H1 (cell line): Measurements from ENCODE around the gene TRIM47. TPM values are rescaled to one million over a fixed set of nuclear protein-coding genes. Genes with fewer than 3 reads are reported as not detected.

Experiments
- CBX5 ChIP-seq: fragments of 300-800, 300-1000 bp; sonication (generic); IDR thresholded peaks from 2 replicates; pipeline ENCODE4 v1.7.1; 2016; ENCODE audit warnings: antibody characterized with exemption, low read length, low read depth
- CEBPB ChIP-seq: IDR thresholded peaks from 2 replicates; pipeline ENCODE4 v1.6.1; 2012; ENCODE audit warnings: low read depth, low read length
- GTF2F1 ChIP-seq: IDR thresholded peaks from 2 replicates; pipeline ENCODE4 v1.6.1; 2012; ENCODE audit warnings: low read depth, low read length, improper control_type of control experiment, borderline replicate concordance
- SP1 ChIP-seq: IDR thresholded peaks from 2 replicates; pipeline ENCODE4 v1.6.1; 2011; ENCODE audit warnings: low read depth, low read length
- TEAD4 ChIP-seq: IDR thresholded peaks from 2 replicates; pipeline ENCODE4 v1.6.1; 2012; ENCODE audit warnings: low read depth, low read length, inconsistent platforms, mixed read lengths
- polyA plus RNA-seq, 7 experiments: library from polyadenylated mRNA; depleted of rRNA in 3 of 7; stranded (reverse) in 5 of 7; unstranded in 2 of 7; fragments of >200 nt in 5 of 7; fragments of 200-250 nt in 2 of 7; gene quantifications; 1 replicate in 5 of 7; 2 replicates in 1 of 7; 4 replicates in 1 of 7; pipeline versions ENCODE4 v1.2.1 to v1.2.3, GENCODE V29; 2011 to 2013; ENCODE audit warnings: missing spikeins in 2 of 7, mixed read lengths in 2 of 7
- total RNA-seq: library from RNA; stranded (reverse); fragmentation: NEBNext Ultra II Directional; extraction: Animal tissue kit (Norgen Biotek cat#: 25700); gene quantifications from 2 replicates; pipeline ENCODE4 v1.2.1, GENCODE V29; 2021
- TF ChIP-seq, protein P1 (sequence below): IDR thresholded peaks from 2 replicates; pipeline ENCODE4 v1.6.1; 2012; ENCODE audit warnings: low read length, inconsistent platforms
- TF ChIP-seq, protein P2 (sequence below), 3 experiments: IDR thresholded peaks; 1 replicate in 2 of 3; 2 replicates in 1 of 3; pipeline versions ENCODE4 v1.5.1 to v1.6.1; 2011; ENCODE audit warnings: low read length in 3 of 3, mild to moderate bottlenecking in 3 of 3, inconsistent platforms in 2 of 3, low read depth in 1 of 3, moderate library complexity in 1 of 3; ENCODE audit not compliant: insufficient read depth in 1 of 3; ENCODE audit errors: control extremely low read depth in 1 of 3

TRIM47 gene
- total and polyA plus RNA-seq, 2 of the 8 experiments (the other 6 are each of a cell fraction or from before 2014, with no cell fraction given) = 6.3 to 6.4 TPM

DNA sequence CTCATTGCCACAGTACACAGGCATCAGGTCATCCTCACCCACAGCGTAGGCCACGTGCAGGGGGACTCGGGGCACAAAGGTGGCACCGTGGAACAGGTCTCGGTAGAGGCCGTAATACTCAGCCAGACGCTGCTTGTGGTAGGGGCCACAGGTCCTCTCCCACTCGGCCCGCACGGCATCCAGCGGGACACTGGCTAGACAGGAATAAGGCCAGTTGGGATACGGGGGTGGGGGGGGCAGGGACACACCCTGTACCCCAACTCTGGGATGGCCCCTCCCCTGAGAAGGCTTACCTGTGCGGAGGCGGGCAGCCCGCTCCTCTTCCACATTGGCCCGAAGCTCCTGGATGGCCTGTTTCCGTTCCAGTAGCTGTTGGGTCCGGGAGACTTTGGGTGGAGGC is 23.3 kb upstream of the TRIM47 start (continued):
- TF ChIP-seq GTF2F1 (no peak), TEAD4 (no peak), SP1 (no peak), CEBPB (no peak), CBX5 (no peak)
- TF ChIP-seq, protein P1, sequence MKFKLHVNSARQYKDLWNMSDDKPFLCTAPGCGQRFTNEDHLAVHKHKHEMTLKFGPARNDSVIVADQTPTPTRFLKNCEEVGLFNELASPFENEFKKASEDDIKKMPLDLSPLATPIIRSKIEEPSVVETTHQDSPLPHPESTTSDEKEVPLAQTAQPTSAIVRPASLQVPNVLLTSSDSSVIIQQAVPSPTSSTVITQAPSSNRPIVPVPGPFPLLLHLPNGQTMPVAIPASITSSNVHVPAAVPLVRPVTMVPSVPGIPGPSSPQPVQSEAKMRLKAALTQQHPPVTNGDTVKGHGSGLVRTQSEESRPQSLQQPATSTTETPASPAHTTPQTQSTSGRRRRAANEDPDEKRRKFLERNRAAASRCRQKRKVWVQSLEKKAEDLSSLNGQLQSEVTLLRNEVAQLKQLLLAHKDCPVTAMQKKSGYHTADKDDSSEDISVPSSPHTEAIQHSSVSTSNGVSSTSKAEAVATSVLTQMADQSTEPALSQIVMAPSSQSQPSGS = no peak
- TF ChIP-seq, protein P2, sequence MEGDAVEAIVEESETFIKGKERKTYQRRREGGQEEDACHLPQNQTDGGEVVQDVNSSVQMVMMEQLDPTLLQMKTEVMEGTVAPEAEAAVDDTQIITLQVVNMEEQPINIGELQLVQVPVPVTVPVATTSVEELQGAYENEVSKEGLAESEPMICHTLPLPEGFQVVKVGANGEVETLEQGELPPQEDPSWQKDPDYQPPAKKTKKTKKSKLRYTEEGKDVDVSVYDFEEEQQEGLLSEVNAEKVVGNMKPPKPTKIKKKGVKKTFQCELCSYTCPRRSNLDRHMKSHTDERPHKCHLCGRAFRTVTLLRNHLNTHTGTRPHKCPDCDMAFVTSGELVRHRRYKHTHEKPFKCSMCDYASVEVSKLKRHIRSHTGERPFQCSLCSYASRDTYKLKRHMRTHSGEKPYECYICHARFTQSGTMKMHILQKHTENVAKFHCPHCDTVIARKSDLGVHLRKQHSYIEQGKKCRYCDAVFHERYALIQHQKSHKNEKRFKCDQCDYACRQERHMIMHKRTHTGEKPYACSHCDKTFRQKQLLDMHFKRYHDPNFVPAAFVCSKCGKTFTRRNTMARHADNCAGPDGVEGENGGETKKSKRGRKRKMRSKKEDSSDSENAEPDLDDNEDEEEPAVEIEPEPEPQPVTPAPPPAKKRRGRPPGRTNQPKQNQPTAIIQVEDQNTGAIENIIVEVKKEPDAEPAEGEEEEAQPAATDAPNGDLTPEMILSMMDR (IDR thresholded peaks at IDR 0.05; ENCODE audit: control extremely low read depth in 1 of 3, insufficient read depth in 1 of 3, low read depth in 1 of 3, low read length in 3 of 3) = no peak
